ENCODE data around the gene GRID2. TPM values are rescaled to one million over a fixed set of nuclear protein-coding genes. Genes with fewer than 3 reads are reported as not detected.

The GRID2 gene
- total and polyA plus RNA-seq, 2 donors (not counting 1 experiment from before 2014, with no cell fraction given): under 0.01 to 0.02 TPM

DNA sequence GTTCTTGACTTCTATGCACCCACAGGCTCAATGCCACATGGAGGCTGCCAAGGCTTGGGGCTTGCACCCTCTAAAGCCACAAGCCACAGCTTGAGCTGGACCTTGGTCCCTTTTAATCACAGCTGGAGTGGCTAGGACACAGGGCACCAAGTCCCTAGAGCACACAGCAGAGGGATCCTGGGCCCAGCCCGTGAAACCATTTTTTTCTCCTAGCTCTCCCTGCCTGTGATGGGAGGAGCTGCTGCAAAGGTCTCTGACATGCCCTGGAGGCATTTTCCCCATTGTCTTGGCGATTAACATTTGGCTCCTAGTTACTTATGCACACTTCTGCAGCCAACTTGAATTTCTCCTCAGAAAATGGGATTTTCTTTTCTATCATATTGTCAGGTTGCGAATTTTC is 410.9 kb downstream of the GRID2 start:
- Histone ChIP-seq H3K9ac (ENCODE audit: insufficient read depth, low read length) (no peak overlapping the region), H3K4me1 (ENCODE audit: control insufficient read depth, extremely low read depth, insufficient read depth, low read length) (no peaks in the 10 kb centered on the region), H3K79me2 (ENCODE audit: control insufficient read depth, insufficient read depth, low read length) (no peaks in the 10 kb centered on the region), H3K27me3 (ENCODE audit: control insufficient read depth, insufficient read depth, low read length) (no peaks in the 10 kb centered on the region), H3K9me3 (ENCODE audit: control insufficient read depth, insufficient read depth, low read depth, low read length) (no peaks in the 10 kb centered on the region), H3K4me3 (replicated peaks in 1 of 4; ENCODE audit: control extremely low read depth in 1 of 4, insufficient read depth in 1 of 4, low read depth in 3 of 4, low read length in 4 of 4) (no peak overlapping the region), H3K36me3 (ENCODE audit: control insufficient read depth, insufficient read depth, low read length) (no peaks in the 10 kb centered on the region), H3K27ac (ENCODE audit: insufficient read depth, low read length) (no peak overlapping the region), H4K20me1 (ENCODE audit: control insufficient read depth, extremely low read depth, insufficient read depth, low read length) (no peaks in the 10 kb centered on the region), H2AFZ (ENCODE audit: low read length) (no peak overlapping the region), H3K4me2 (ENCODE audit: extremely low read depth, insufficient read depth, low read length) (no peak overlapping the region)
- no peak for DNase-seq (ENCODE audit: low read depth in 2 of 2)
- TF ChIP-seq, protein P1, sequence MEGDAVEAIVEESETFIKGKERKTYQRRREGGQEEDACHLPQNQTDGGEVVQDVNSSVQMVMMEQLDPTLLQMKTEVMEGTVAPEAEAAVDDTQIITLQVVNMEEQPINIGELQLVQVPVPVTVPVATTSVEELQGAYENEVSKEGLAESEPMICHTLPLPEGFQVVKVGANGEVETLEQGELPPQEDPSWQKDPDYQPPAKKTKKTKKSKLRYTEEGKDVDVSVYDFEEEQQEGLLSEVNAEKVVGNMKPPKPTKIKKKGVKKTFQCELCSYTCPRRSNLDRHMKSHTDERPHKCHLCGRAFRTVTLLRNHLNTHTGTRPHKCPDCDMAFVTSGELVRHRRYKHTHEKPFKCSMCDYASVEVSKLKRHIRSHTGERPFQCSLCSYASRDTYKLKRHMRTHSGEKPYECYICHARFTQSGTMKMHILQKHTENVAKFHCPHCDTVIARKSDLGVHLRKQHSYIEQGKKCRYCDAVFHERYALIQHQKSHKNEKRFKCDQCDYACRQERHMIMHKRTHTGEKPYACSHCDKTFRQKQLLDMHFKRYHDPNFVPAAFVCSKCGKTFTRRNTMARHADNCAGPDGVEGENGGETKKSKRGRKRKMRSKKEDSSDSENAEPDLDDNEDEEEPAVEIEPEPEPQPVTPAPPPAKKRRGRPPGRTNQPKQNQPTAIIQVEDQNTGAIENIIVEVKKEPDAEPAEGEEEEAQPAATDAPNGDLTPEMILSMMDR (conservative IDR thresholded peaks at IDR 0.05 in 1 of 2, IDR thresholded peaks at IDR 0.05 in 1 of 2; ENCODE audit: low read depth in 1 of 2, low read length in 2 of 2): no peak
- TF ChIP-seq EZH2 (IDR thresholded peaks at IDR 0.05; ENCODE audit: low read length, missing control alignments): no peak

DNA sequence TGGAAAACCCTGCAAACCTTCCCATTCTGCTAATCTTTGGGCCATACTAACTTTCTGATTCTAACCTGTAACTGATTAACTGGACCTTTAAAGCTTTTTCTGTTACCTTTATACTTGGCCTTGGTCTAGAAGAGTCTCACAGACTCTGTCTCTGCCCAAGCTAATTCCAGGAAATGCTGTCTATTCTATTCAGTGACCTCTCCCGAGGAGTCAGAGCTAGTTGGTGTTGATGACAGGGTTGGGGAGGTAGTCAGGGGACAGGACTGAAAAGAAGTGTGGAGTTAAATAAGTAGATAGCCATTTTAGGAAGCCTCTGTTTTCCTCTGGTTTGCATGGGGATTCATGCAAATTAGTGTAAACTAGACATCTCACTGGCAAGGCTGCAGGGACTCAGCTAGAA is 429.5 kb downstream of the GRID2 start:
- DNase-seq (ENCODE audit: low read depth in 2 of 2): no peak
- H3K9ac ChIP-seq (ENCODE audit: insufficient read depth, low read length): no peak overlapping the region
- no peak for TF ChIP-seq EZH2 (IDR thresholded peaks at IDR 0.05; ENCODE audit: low read length, missing control alignments)
- TF ChIP-seq, protein P1 (conservative IDR thresholded peaks at IDR 0.05 in 1 of 2, IDR thresholded peaks at IDR 0.05 in 1 of 2; ENCODE audit: low read depth in 1 of 2, low read length in 2 of 2): no peak

DNA sequence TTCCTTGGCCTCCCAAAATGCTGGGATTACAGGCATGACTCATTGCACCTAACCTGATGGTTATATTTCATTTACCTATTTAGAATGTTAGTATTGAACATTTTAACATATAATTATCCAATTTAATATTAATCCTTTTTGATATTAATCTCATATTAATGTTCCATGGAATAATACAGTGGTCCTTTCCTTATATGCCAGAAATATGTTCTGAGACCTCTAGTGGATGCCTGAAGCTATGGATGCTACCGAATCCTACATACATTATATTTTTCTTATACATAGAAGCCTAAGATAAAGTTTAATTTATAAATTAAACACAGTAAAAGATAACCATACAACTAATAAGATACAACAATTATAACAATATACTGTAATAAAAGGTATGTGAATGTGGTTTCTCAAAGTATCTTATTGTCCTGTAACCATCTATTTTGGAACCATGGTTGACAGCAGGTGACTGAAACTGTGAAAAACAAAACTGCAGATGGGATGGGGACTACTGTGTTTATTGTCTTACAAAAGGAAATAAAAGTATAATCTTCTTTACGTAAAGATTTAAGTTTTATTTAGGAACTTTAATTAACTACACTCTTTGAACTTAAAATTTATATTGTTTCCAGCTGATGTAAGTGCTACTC is 431.4 kb downstream of the GRID2 start:
- Histone ChIP-seq H3K4me2 (ENCODE audit: extremely low read depth, insufficient read depth, low read length) (no peak overlapping the region), H3K36me3 (ENCODE audit: control insufficient read depth, insufficient read depth, low read length) (no peaks in the 10 kb centered on the region), H3K4me1 (ENCODE audit: control insufficient read depth, extremely low read depth, insufficient read depth, low read length) (no peaks in the 10 kb centered on the region), H3K4me3 (replicated peaks in 1 of 4; ENCODE audit: control extremely low read depth in 1 of 4, insufficient read depth in 1 of 4, low read depth in 3 of 4, low read length in 4 of 4) (no peak overlapping the region), H3K27me3 (ENCODE audit: control insufficient read depth, insufficient read depth, low read length) (no peaks in the 10 kb centered on the region), H3K9me3 (ENCODE audit: control insufficient read depth, insufficient read depth, low read depth, low read length) (no peaks in the 10 kb centered on the region), H2AFZ (ENCODE audit: low read length) (no peak overlapping the region), H3K27ac (ENCODE audit: insufficient read depth, low read length) (no peak overlapping the region), H3K79me2 (ENCODE audit: control insufficient read depth, insufficient read depth, low read length) (no peaks in the 10 kb centered on the region), H3K9ac (ENCODE audit: insufficient read depth, low read length) (no peak overlapping the region), H4K20me1 (ENCODE audit: control insufficient read depth, extremely low read depth, insufficient read depth, low read length) (no peaks in the 10 kb centered on the region)
- DNase-seq (ENCODE audit: low read depth in 2 of 2): no peak
- TF ChIP-seq EZH2 (IDR thresholded peaks at IDR 0.05; ENCODE audit: low read length, missing control alignments): no peak
- TF ChIP-seq, protein P1 (conservative IDR thresholded peaks at IDR 0.05 in 1 of 2, IDR thresholded peaks at IDR 0.05 in 1 of 2; ENCODE audit: low read depth in 1 of 2, low read length in 2 of 2): no peak

More for the DNA sequence above, 429.5 kb downstream of the GRID2 start:
- no peak overlapping the region for H3K4me3 ChIP-seq (replicated peaks in 1 of 4; ENCODE audit: control extremely low read depth in 1 of 4, insufficient read depth in 1 of 4, low read depth in 3 of 4, low read length in 4 of 4)
- H4K20me1 ChIP-seq (ENCODE audit: control insufficient read depth, extremely low read depth, insufficient read depth, low read length): no peaks in the 10 kb centered on the region
- no peaks in the 10 kb centered on the region for H3K36me3 ChIP-seq (ENCODE audit: control insufficient read depth, insufficient read depth, low read length)
- H3K4me2 ChIP-seq (ENCODE audit: extremely low read depth, insufficient read depth, low read length): no peak overlapping the region
- H3K27ac ChIP-seq (ENCODE audit: insufficient read depth, low read length): no peak overlapping the region
- H3K9me3 ChIP-seq (ENCODE audit: control insufficient read depth, insufficient read depth, low read depth, low read length): no peaks in the 10 kb centered on the region
- H2AFZ ChIP-seq (ENCODE audit: low read length): no peak overlapping the region
- no peaks in the 10 kb centered on the region for H3K27me3 ChIP-seq (ENCODE audit: control insufficient read depth, insufficient read depth, low read length)
- H3K4me1 ChIP-seq (ENCODE audit: control insufficient read depth, extremely low read depth, insufficient read depth, low read length): no peaks in the 10 kb centered on the region
- no peaks in the 10 kb centered on the region for H3K79me2 ChIP-seq (ENCODE audit: control insufficient read depth, insufficient read depth, low read length)

Data from fibroblast of lung (primary cell).